Adipose tissue (tissue), 3 donors: ENCODE results near the gene ZC3H11A. TPM values are rescaled to one million over a fixed set of nuclear protein-coding genes. Genes with fewer than 3 reads are reported as not detected.
"Not testable (repeated sequence)": the region's sequence is repeated elsewhere in the genome, so short reads cannot be mapped to it uniquely, and the experiment has no call there.

Experiments used
- H3K27ac ChIP-seq: one replicate; pipeline ENCODE4 v1.5.1; 2013; ENCODE audit warnings: low read depth, low read length
- WGBS, 3 donors: extraction: QIAGEN DNeasy Blood & Tissue Kit; methylation state at CpG; one replicate each; pipeline ENCODE4 v1.1.7; 2013; 5-methylcytosine and 5-hydroxymethylcytosine counted together
- polyA plus RNA-seq, 3 donors: library from polyadenylated mRNA; stranded (reverse); fragments of 200-250 nt; gene quantifications; one replicate each; pipeline ENCODE4 v1.2.3, GENCODE V29; 2013
- donor health status: healthy with polysubstance abuse.
- donor health status: Bipolar disorder and iron deficiency.
- donor health status: healthy.

ZC3H11A gene
- polyA plus RNA-seq, 3 donors: 19.9 to 49.4 (median 40.5) TPM

- 86 to 93% (median 91%) methylated on average over 2 of the region's 2 CpGs for WGBS, 3 donors
- H3K27ac ChIP-seq: no peak overlapping the region
Measured at GRCh38 chr1:203826175-203826574, 30.8 kb downstream of the ZC3H11A start.

GRCh38 chr1:203828002-203828401 is 32.6 kb downstream of the ZC3H11A start:
- WGBS, 3 donors: 83 to 86% (median 85%) methylated on average over 5 of the region's 5 CpGs
- no peak overlapping the region for H3K27ac ChIP-seq

GRCh38 chr1:203828503-203828902 is 33.1 kb downstream of the ZC3H11A start:
- 7 to 54% (median 33%) methylated on average over 1 of the region's 1 CpG for WGBS, 3 donors
- no peak overlapping the region for H3K27ac ChIP-seq

- H3K27ac ChIP-seq: not testable (repeated sequence)
- WGBS, 3 donors: 48 to 90% (median 61%) methylated on average over 5 of the region's 5 CpGs
Measured at GRCh38 chr1:203829247-203829646, 33.8 kb downstream of the ZC3H11A start.

- H3K27ac ChIP-seq: no peak overlapping the region
- 97 to 99% (median 98%) methylated on average over 3 of the region's 3 CpGs for WGBS, 3 donors
Measured at GRCh38 chr1:203835476-203835875, 40.1 kb downstream of the ZC3H11A start.

GRCh38 chr1:203839081-203839480 is 43.7 kb downstream of the ZC3H11A start:
- WGBS, 3 donors: 59 to 65% (median 62%) methylated on average over 5 of the region's 5 CpGs
- H3K27ac ChIP-seq: no peak overlapping the region

- WGBS, 3 donors: 94 to 97% (median 96%) methylated on average over 4 of the region's 4 CpGs
- H3K27ac ChIP-seq: no peak overlapping the region
Measured at GRCh38 chr1:203840208-203840808, 44.9 kb downstream of the ZC3H11A start.

- WGBS, 3 donors: 74 to 100% (median 91%) methylated on average over 2 of the region's 2 CpGs
- H3K27ac ChIP-seq: no peak overlapping the region
Measured at GRCh38 chr1:203842559-203842876, 47.1 kb downstream of the ZC3H11A start.

GRCh38 chr1:203843435-203843834 is 48.0 kb downstream of the ZC3H11A start:
- WGBS, 3 donors: 79 to 87% (median 84%) methylated on average over 1 of the region's 1 CpG
- no peak overlapping the region for H3K27ac ChIP-seq

Other genes starting within 250 kb of the ZC3H11A start
- 10 to 100 TPM; 21.6 to 64.5 (median 35.4) TPM for gene ATP2B4, start 168.8 kb upstream of the ZC3H11A start, polyA plus RNA-seq
- under 1 TPM; 0.14 to 0.90 (median 0.24) TPM for gene LAX1, start 30.4 kb upstream of the ZC3H11A start, polyA plus RNA-seq
- gene ZBED6, start within 50 bp of the ZC3H11A start, polyA plus RNA-seq: 1 to 10 TPM; 1.2 to 3.8 (median 3.5) TPM
- 100 to 1,000 TPM in 1 of 3 donors, 10 to 100 TPM in 2; 75.1 to 132 (median 85.9) TPM for gene SNRPE, start 66.0 kb downstream of the ZC3H11A start, polyA plus RNA-seq